Caco-2 (cell line): ENCODE results near the gene PCBP2. TPM values are rescaled to one million over a fixed set of nuclear protein-coding genes. Genes with fewer than 3 reads are reported as not detected.
A peak's percentile ranks its signal among the peaks of the same experiment; 100 is the strongest.

ENCODE experiments used
- BruUV-seq: library from RNA; stranded (reverse); fragments of 400-500 nt; replicated peaks from 2 replicates; lab custom pipeline; 2021; lab: Mats Ljungman, UMichigan
- CTCF ChIA-PET: fragments of 300-600 bp; sonication (Branson Sonifier 250); formaldehyde crosslinking; loops from one replicate; lab custom pipeline; 2022; ENCODE audit warnings: antibody characterized with exemption; lab: Charles Lee
- POLR2A ChIA-PET: fragments of 300-600 bp; sonication (Branson Sonifier 250); formaldehyde crosslinking; loops from one replicate; lab custom pipeline; 2022; ENCODE audit warnings: antibody characterized with exemption; lab: Charles Lee
- DNase-seq, 2 experiments: peaks; one replicate each; pipeline versions ENCODE4 v3.0.0 to v3.0.0-alpha.2; 2020 to 2022
- H3K27me3 ChIP-seq: replicated peaks from 2 replicates; pipeline ENCODE4 v1.6.0; 2011; ENCODE audit warnings: low read length; ENCODE audit not compliant: control insufficient read depth, insufficient read depth
- H3K36me3 ChIP-seq: 2 replicates; pipeline ENCODE4 v1.5.1; 2011; ENCODE audit warnings: low read length; ENCODE audit not compliant: control insufficient read depth, insufficient read depth
- H3K4me1 ChIP-seq: fragments of 250-450 bp; sonication (Bioruptor Pico); 2 replicates; pipeline ENCODE4 v1.5.1; 2020; ENCODE audit warnings: mild to moderate bottlenecking
- H3K4me3 ChIP-seq: 2 replicates; pipeline ENCODE4 v1.5.1; 2011; ENCODE audit warnings: low read depth, mild to moderate bottlenecking, control low read depth, low read length
- H3K9me3 ChIP-seq: fragments of 250-450 bp; sonication (Bioruptor Pico); 2 replicates; pipeline ENCODE4 v1.5.1; 2020; ENCODE audit warnings: mild to moderate bottlenecking, moderate library complexity
- H3K27ac Mint-ChIP-seq: one replicate; pipeline ENCODE4 v1.8.0; 2022; ENCODE audit warnings: mixed read lengths; ENCODE audit not compliant: unreplicated experiment
- H3K27me3 Mint-ChIP-seq: one replicate; pipeline ENCODE4 v1.8.0; 2022; ENCODE audit warnings: mixed read lengths; ENCODE audit not compliant: insufficient read depth, unreplicated experiment
- H3K36me3 Mint-ChIP-seq: one replicate; pipeline ENCODE4 v1.8.0; 2022; ENCODE audit warnings: mild to moderate bottlenecking, mixed read lengths; ENCODE audit not compliant: insufficient read depth, unreplicated experiment
- H3K4me1 Mint-ChIP-seq: one replicate; pipeline ENCODE4 v1.8.0; 2022; ENCODE audit warnings: low read depth, mixed read lengths; ENCODE audit not compliant: unreplicated experiment
- H3K4me3 Mint-ChIP-seq: one replicate; pipeline ENCODE4 v1.8.0; 2022; ENCODE audit warnings: mild to moderate bottlenecking, moderate library complexity, mixed read lengths; ENCODE audit not compliant: unreplicated experiment
- H3K9me3 Mint-ChIP-seq: one replicate; pipeline ENCODE4 v1.8.0; 2022; ENCODE audit warnings: mixed read lengths; ENCODE audit not compliant: unreplicated experiment
- CTCF ChIP-seq, 2 experiments: fragments of 200-600 bp in 1 of 2; IDR thresholded peaks; 1 replicate in 1 of 2; 2 replicates in 1 of 2; pipeline versions ENCODE4 v1.5.1 to v1.8.0; 2011 to 2022; ENCODE audit warnings: antibody characterized with exemption in 1 of 2, control low read depth in 1 of 2, inconsistent platforms in 1 of 2, low read depth in 1 of 2, low read length in 1 of 2, mild to moderate bottlenecking in 1 of 2, moderate library complexity in 1 of 2; ENCODE audit not compliant: insufficient read depth in 1 of 2, severe bottlenecking in 1 of 2, unreplicated experiment in 1 of 2
- intact Hi-C: fragments of 100-400 bp; cut with micrococcal nuclease; formaldehyde crosslinking; loops from one replicate; pipeline ENCODE4 v1.10.0; 2022; ENCODE audit not compliant: unreplicated experiment
- total RNA-seq: library from RNA; stranded (reverse); gene quantifications from 2 replicates; pipeline ENCODE4 v1.2.3, GENCODE V29; 2022

PCBP2 gene
- total RNA-seq, 1 experiment from 2014 or later = 1,143 TPM

GRCh38 chr12:53501615-53502181, 49.8 kb downstream of the PCBP2 start:
- intact Hi-C loops = loop anchor here (1.0 to 2.0 kb wide), 4 partner anchors 8 to 777 kb away; no protein-coding TSS in a partner anchor
- peak overlapping the region; percentile 80 for H3K4me3 Mint-ChIP-seq

GRCh38 chr12:53502331-53502730, 50.4 kb downstream of the PCBP2 start:
- TF ChIP-seq CTCF (IDR thresholded peaks at IDR 0.05; ENCODE audit: insufficient read depth in 1 of 2, low read depth in 1 of 2, low read length in 1 of 2, severe bottlenecking in 1 of 2, unreplicated experiment in 1 of 2) = no peak
- H3K4me3 Mint-ChIP-seq = peak overlapping the region; percentile 80
- ChIA-PET CTCF (no interaction called here), POLR2A (no interaction called here)
- peak overlapping the region; percentile 86 for H3K27ac Mint-ChIP-seq
- intact Hi-C loops = no loop called here
- BruUV-seq = no TSS peak
- no peaks in the 10 kb centered on the region for H3K9me3 Mint-ChIP-seq
- no peak for DNase-seq
- Histone ChIP-seq H3K27me3 (no peaks in the 10 kb centered on the region), H3K4me3 (no peak overlapping the region; the same call in 1 of the 2 replicates), H3K4me1 (peaks cover 7% of the 10 kb centered on the region; the same call in 1 of the 2 replicates), H3K36me3 (peaks cover 2% of the 10 kb centered on the region), H3K9me3 (no peaks in the 10 kb centered on the region)
- peaks cover 24% of the 10 kb centered on the region for H3K4me1 Mint-ChIP-seq
- H3K27me3 Mint-ChIP-seq = no peaks in the 10 kb centered on the region
- peaks cover 38% of the 10 kb centered on the region for H3K36me3 Mint-ChIP-seq

More at GRCh38 chr12:53501615-53502181, 49.8 kb downstream of the PCBP2 start:
- Histone ChIP-seq H3K27me3 (no peaks in the 10 kb centered on the region), H3K36me3 (no peaks in the 10 kb centered on the region), H3K9me3 (no peaks in the 10 kb centered on the region), H3K4me1 (peaks cover 9% of the 10 kb centered on the region), H3K4me3 (peak overlapping the region; percentile 63)
- Mint-ChIP-seq H3K27me3 (no peaks in the 10 kb centered on the region), H3K27ac (peak overlapping the region; percentile 86), H3K9me3 (no peaks in the 10 kb centered on the region), H3K36me3 (peaks cover 32% of the 10 kb centered on the region), H3K4me1 (peaks cover 24% of the 10 kb centered on the region)
- TF ChIP-seq CTCF (IDR thresholded peaks at IDR 0.05; ENCODE audit: insufficient read depth in 1 of 2, low read depth in 1 of 2, low read length in 1 of 2, severe bottlenecking in 1 of 2, unreplicated experiment in 1 of 2) = no peak
- no peak for DNase-seq
- ChIA-PET CTCF (interaction anchor here (0.7 to 1.7 kb wide), 10 partner anchors 10 to 437 kb away, joined by 3 to 18 read pairs (median 4); partner anchors contain the start of genes AAAS, ATP5MC2 and HOXC13), POLR2A (interaction anchor here (0.6 to 2.0 kb wide), 11 partner anchors 10 to 267 kb away, joined by 3 to 20 read pairs (median 6); partner anchors contain the start of genes AAAS, MYG1 and SP1)
- BruUV-seq = TSS peak; percentile 72

- no peaks in the 10 kb centered on the region for H3K27me3 Mint-ChIP-seq
- POLR2A ChIA-PET = no interaction called here
- H3K4me3 Mint-ChIP-seq = no peak overlapping the region
- Histone ChIP-seq H3K27me3 (no peaks in the 10 kb centered on the region), H3K4me3 (no peak overlapping the region), H3K36me3 (peaks cover 2% of the 10 kb centered on the region), H3K9me3 (no peaks in the 10 kb centered on the region), H3K4me1 (peaks cover 7% of the 10 kb centered on the region; the same call in 1 of the 2 replicates)
- CTCF ChIA-PET = no interaction called here
- DNase-seq = no peak
- H3K4me1 Mint-ChIP-seq = peaks cover 24% of the 10 kb centered on the region
- no TSS peak for BruUV-seq
- no peaks in the 10 kb centered on the region for H3K9me3 Mint-ChIP-seq
- H3K27ac Mint-ChIP-seq = no peak overlapping the region
- intact Hi-C loops = no loop called here
- H3K36me3 Mint-ChIP-seq = peaks cover 39% of the 10 kb centered on the region
- no peak for TF ChIP-seq CTCF (IDR thresholded peaks at IDR 0.05; ENCODE audit: insufficient read depth in 1 of 2, low read depth in 1 of 2, low read length in 1 of 2, severe bottlenecking in 1 of 2, unreplicated experiment in 1 of 2)
Observed at GRCh38 chr12:53502983-53503728, 51.3 kb downstream of the PCBP2 start.
